Measurements from ENCODE around the gene KLHL29. TPM values are rescaled to one million over a fixed set of nuclear protein-coding genes. Genes with fewer than 3 reads are reported as not detected.

KLHL29 gene
- total RNA-seq, 1 donor from 2014 or later: 5.5 TPM

GRCh38 chr2:23662941-23663920 is 278.3 kb downstream of the KLHL29 start:
- TF ChIP-seq EZH2 (IDR thresholded peaks at IDR 0.05; ENCODE audit: insufficient read depth, low read length): no peak
- TF ChIP-seq CTCF (IDR thresholded peaks at IDR 0.05; ENCODE audit: insufficient read depth, low read depth, low read length): no peak
- no peak for DNase-seq (ENCODE audit: low read depth)
- Histone ChIP-seq H3K9me3 (ENCODE audit: insufficient read depth, low read depth, low read length) (no peaks in the 10 kb centered on the region), H3K27ac (ENCODE audit: low read depth, low read length) (no peak overlapping the region), H3K9ac (ENCODE audit: low read length) (no peak overlapping the region), H3K79me2 (ENCODE audit: insufficient read depth, low read length) (no peaks in the 10 kb centered on the region), H3K36me3 (ENCODE audit: insufficient read depth, low read length) (no peaks in the 10 kb centered on the region), H2AFZ (ENCODE audit: low read depth, low read length) (peak overlapping the region; percentile 32), H3K27me3 (ENCODE audit: insufficient read depth, low read length) (peaks cover 14% of the 10 kb centered on the region), H3K4me1 (ENCODE audit: insufficient read depth, low read length) (no peaks in the 10 kb centered on the region), H4K20me1 (ENCODE audit: insufficient read depth, low read length) (no peaks in the 10 kb centered on the region), H3K4me3 (ENCODE audit: insufficient read depth, low read depth, low read length) (no peak overlapping the region), H3K4me2 (ENCODE audit: low read length) (peak overlapping the region; percentile 79)
- H3K4me3 Mint-ChIP-seq (ENCODE audit: unreplicated experiment): no peak overlapping the region
- peaks cover 4% of the 10 kb centered on the region for H3K4me1 Mint-ChIP-seq (ENCODE audit: low read depth, unreplicated experiment)
- H3K27ac Mint-ChIP-seq (ENCODE audit: unreplicated experiment): no peak overlapping the region
- H3K9me3 Mint-ChIP-seq (ENCODE audit: unreplicated experiment): no peaks in the 10 kb centered on the region
- H3K36me3 Mint-ChIP-seq (ENCODE audit: low read depth, unreplicated experiment): peaks cover 6% of the 10 kb centered on the region
- FAIRE-seq: no peak
- H3K27me3 Mint-ChIP-seq (ENCODE audit: low read depth, unreplicated experiment): peaks cover 61% of the 10 kb centered on the region

- no peaks in the 10 kb centered on the region for H3K36me3 ChIP-seq (ENCODE audit: insufficient read depth, low read length)
- no peaks in the 10 kb centered on the region for H3K9me3 ChIP-seq (ENCODE audit: insufficient read depth, low read depth, low read length)
- H3K4me2 ChIP-seq (ENCODE audit: low read length): peak overlapping the region; percentile 79
- TF ChIP-seq CTCF (IDR thresholded peaks at IDR 0.05; ENCODE audit: insufficient read depth, low read depth, low read length) (no peak), EZH2 (IDR thresholded peaks at IDR 0.05; ENCODE audit: insufficient read depth, low read length) (no peak)
- H3K79me2 ChIP-seq (ENCODE audit: insufficient read depth, low read length): no peaks in the 10 kb centered on the region
- no peaks in the 10 kb centered on the region for H3K4me1 ChIP-seq (ENCODE audit: insufficient read depth, low read length)
- Mint-ChIP-seq H3K36me3 (ENCODE audit: low read depth, unreplicated experiment) (peaks cover 2% of the 10 kb centered on the region), H3K27me3 (ENCODE audit: low read depth, unreplicated experiment) (peaks cover 54% of the 10 kb centered on the region), H3K4me1 (ENCODE audit: low read depth, unreplicated experiment) (peaks cover 1% of the 10 kb centered on the region), H3K27ac (ENCODE audit: unreplicated experiment) (no peak overlapping the region), H3K9me3 (ENCODE audit: unreplicated experiment) (no peaks in the 10 kb centered on the region), H3K4me3 (ENCODE audit: unreplicated experiment) (no peak overlapping the region)
- no peak overlapping the region for H3K27ac ChIP-seq (ENCODE audit: low read depth, low read length)
- peaks cover 14% of the 10 kb centered on the region for H3K27me3 ChIP-seq (ENCODE audit: insufficient read depth, low read length)
- no peak overlapping the region for H2AFZ ChIP-seq (ENCODE audit: low read depth, low read length)
- FAIRE-seq (no peak), DNase-seq (ENCODE audit: low read depth) (no peak)
- no peaks in the 10 kb centered on the region for H4K20me1 ChIP-seq (ENCODE audit: insufficient read depth, low read length)
- H3K9ac ChIP-seq (ENCODE audit: low read length): no peak overlapping the region
- no peak overlapping the region for H3K4me3 ChIP-seq (ENCODE audit: insufficient read depth, low read depth, low read length)
Measured at GRCh38 chr2:23664066-23664788, 279.2 kb downstream of the KLHL29 start.
